H7 (cell line): Measurements from ENCODE around the gene USP7. TPM values are rescaled to one million over a fixed set of nuclear protein-coding genes. Genes with fewer than 3 reads are reported as not detected.

ENCODE experiments used
- DNase-seq: peaks from one replicate; pipeline ENCODE4 v3.0.0; 2012
- H3K27me3 ChIP-seq: 2 replicates; pipeline ENCODE4 v1.6.0; 2011; ENCODE audit warnings: mild to moderate bottlenecking, low read length; ENCODE audit not compliant: control insufficient read depth, insufficient read depth
- H3K36me3 ChIP-seq: replicated peaks from 2 replicates; pipeline ENCODE4 v1.5.1; 2011; ENCODE audit warnings: low read length; ENCODE audit not compliant: control insufficient read depth, insufficient read depth
- H3K4me3 ChIP-seq: 2 replicates; pipeline ENCODE4 v1.5.1; 2011; ENCODE audit warnings: low read depth, mild to moderate bottlenecking, control low read depth, low read length, moderate library complexity; ENCODE audit not compliant: insufficient read depth
- total RNA-seq: library from RNA; depleted of rRNA; stranded (reverse); fragments of >200 nt; shearing (Covaris generic); gene quantifications from 2 replicates; pipeline ENCODE4 v1.2.3, GENCODE V29; 2014; rRNA removed

The USP7 gene
- 63.6 and 80.7 TPM in 2 replicates for total RNA-seq

DNA sequence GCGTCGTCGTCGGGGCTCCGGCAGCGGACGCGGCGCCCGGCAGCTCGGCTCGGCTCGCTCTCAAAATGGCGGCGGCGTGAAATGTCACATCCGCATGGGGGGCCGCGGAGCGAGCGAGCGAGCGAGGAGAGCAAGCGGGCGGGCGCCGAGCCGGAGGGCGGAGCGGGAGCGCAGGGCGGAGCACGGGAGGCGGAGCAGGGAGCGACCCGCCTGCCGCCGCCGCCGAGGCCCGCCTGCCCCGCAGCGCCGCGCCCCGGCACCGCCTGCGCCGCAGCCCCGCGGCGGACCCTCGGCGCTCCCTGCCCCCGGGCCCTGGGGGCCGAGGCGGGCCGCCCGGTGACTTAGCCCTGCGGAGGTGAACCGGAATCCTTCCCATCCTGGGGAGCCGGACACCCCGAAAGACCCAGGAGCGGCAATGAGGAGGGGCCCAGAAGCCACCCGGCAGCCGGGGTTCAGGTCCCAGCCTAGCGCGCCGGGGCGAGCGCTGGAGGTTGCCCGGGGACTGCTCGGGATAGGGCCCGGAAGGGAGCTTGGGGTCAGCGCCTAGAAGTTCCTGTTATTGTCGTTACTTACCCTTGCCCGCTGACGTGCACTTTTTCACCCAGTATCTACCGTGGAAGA lies at the start of gene USP7:
Gene USP7, minus strand, starts transcription at position 86 of the 621 bp plus-strand sequence. CDS start 621 bp downstream, outside the sequence.
- Histone ChIP-seq H3K27me3 (peaks cover 2% of the 10 kb centered on the region; the same call in 1 of the 2 replicates), H3K36me3 (no peaks in the 10 kb centered on the region), H3K4me3 (peak within 1 kb of the TSS; percentile 89)
- peak; percentile 97 for DNase-seq

GRCh38 chr16:9013508-9013864 lies 49.8 kb upstream of the USP7 start:
- Histone ChIP-seq H3K4me3 (no peak overlapping the region), H3K27me3 (no peaks in the 10 kb centered on the region), H3K36me3 (no peaks in the 10 kb centered on the region)
- no peak for DNase-seq

GRCh38 chr16:9012848-9013507 lies 49.3 kb upstream of the USP7 start:
- no peaks in the 10 kb centered on the region for H3K27me3 ChIP-seq
- H3K4me3 ChIP-seq = no peak overlapping the region
- DNase-seq = peak; percentile 94
- no peaks in the 10 kb centered on the region for H3K36me3 ChIP-seq

GRCh38 chr16:9012330-9012729 lies 48.6 kb upstream of the USP7 start:
- no peaks in the 10 kb centered on the region for H3K36me3 ChIP-seq
- DNase-seq = no peak
- no peak overlapping the region for H3K4me3 ChIP-seq
- H3K27me3 ChIP-seq = no peaks in the 10 kb centered on the region

GRCh38 chr16:9008601-9009260 lies 45.0 kb upstream of the USP7 start:
- Histone ChIP-seq H3K27me3 (no peaks in the 10 kb centered on the region), H3K4me3 (no peak overlapping the region), H3K36me3 (no peaks in the 10 kb centered on the region)
- DNase-seq = peak; percentile 95

DNA sequence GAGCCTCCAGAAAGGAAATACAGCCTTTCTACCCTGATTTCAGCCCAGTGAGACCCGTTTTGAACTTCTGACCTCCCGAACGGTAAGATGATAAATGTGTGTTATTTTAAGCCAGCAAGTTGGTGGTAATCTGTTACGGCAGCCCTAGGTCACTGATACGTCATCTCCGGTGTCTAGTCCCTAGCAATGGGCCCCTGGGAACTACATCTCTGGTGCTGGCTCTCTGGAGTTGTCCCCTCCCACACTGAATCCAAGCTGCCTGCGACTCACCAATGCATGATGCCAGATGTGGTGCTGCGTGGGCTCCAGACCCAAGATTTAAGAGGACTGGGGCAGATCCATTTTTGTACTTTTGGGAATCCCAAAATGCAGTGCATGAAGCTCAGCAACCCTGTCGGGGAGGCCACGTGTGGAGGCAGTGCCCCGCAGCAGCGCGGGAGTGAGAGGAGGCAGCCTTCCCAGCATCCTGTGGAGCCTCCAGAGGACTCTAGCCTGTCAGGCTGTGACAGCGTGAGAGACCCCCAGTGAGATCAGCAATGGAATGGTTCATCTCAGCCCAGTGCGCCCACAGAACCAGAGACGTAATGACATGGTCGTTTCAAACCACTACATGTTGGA lies 43.6 kb upstream of the USP7 start:
- no peaks in the 10 kb centered on the region for H3K36me3 ChIP-seq
- H3K27me3 ChIP-seq = no peaks in the 10 kb centered on the region
- no peak overlapping the region for H3K4me3 ChIP-seq
- DNase-seq = peak; percentile 10

DNA sequence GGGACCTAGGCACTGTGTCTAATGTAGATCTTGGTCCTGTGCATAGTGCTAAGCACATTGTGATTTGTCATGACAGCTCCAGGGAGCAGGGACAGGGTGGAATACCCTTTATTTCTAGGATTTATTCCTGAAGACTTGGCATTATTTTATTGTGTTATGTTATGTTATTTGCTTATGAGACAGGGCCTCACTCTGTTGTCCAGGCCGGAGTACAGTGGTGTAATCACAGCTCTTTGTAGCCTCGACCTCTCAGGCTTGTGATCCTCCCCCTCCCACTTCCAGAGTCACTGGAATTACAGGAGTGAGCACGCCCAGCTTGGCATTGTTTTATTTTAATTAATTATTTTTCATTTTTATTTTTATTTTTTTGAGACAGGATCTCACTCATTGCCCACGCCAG lies 40.5 kb upstream of the USP7 start:
- Histone ChIP-seq H3K4me3 (no peak overlapping the region), H3K27me3 (no peaks in the 10 kb centered on the region), H3K36me3 (no peaks in the 10 kb centered on the region)
- DNase-seq = peak; percentile 1

- Histone ChIP-seq H3K27me3 (no peaks in the 10 kb centered on the region), H3K36me3 (no peaks in the 10 kb centered on the region), H3K4me3 (no peak overlapping the region)
- no peak for DNase-seq
Observed at GRCh38 chr16:9003763-9004162, 40.1 kb upstream of the USP7 start.

- Histone ChIP-seq H3K4me3 (no peak overlapping the region), H3K36me3 (no peaks in the 10 kb centered on the region), H3K27me3 (no peaks in the 10 kb centered on the region)
- peak; percentile 2 for DNase-seq
Observed at GRCh38 chr16:9003322-9003721, 39.6 kb upstream of the USP7 start.

GRCh38 chr16:9002042-9002441 lies 38.3 kb upstream of the USP7 start:
- peak; percentile 4 for DNase-seq
- no peaks in the 10 kb centered on the region for H3K36me3 ChIP-seq
- no peak overlapping the region for H3K4me3 ChIP-seq
- H3K27me3 ChIP-seq = no peaks in the 10 kb centered on the region

- no peak overlapping the region for H3K4me3 ChIP-seq
- no peaks in the 10 kb centered on the region for H3K36me3 ChIP-seq
- no peak for DNase-seq
- no peaks in the 10 kb centered on the region for H3K27me3 ChIP-seq
Observed at GRCh38 chr16:9000664-9001063, 37.0 kb upstream of the USP7 start.

DNA sequence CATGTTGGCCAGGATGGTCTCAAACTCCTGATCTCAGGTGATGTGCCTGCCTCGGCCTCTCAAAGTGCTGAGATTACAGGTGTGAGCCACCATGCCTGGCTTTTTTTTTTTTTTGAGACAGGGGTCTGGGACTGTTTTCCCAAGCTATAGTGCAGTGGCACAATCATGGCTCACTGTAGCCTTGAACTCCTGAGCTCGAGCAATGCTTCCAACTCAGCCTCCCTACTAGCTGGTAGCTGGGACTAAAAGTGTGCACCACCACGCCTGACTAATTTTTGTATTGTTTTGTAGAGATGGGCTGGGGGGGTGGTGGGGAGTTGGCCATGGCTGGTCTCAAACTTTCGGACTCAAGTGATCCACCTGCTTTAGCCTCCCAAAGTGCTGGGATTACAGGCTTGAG lies 36.1 kb upstream of the USP7 start:
- Histone ChIP-seq H3K27me3 (no peaks in the 10 kb centered on the region), H3K36me3 (no peaks in the 10 kb centered on the region), H3K4me3 (no peak overlapping the region)
- no peak for DNase-seq

GRCh38 chr16:8998108-8998507 lies 34.4 kb upstream of the USP7 start:
- no peaks in the 10 kb centered on the region for H3K27me3 ChIP-seq
- no peaks in the 10 kb centered on the region for H3K36me3 ChIP-seq
- DNase-seq = peak; percentile 5
- no peak overlapping the region for H3K4me3 ChIP-seq

- DNase-seq = peak; percentile 81
- no peak overlapping the region for H3K4me3 ChIP-seq
Observed at GRCh38 chr16:8996891-8997290, 33.2 kb upstream of the USP7 start.

GRCh38 chr16:8990445-8990844 lies 26.7 kb upstream of the USP7 start:
- H3K27me3 ChIP-seq = no peaks in the 10 kb centered on the region
- no peak overlapping the region for H3K4me3 ChIP-seq
- H3K36me3 ChIP-seq = no peaks in the 10 kb centered on the region
- DNase-seq = peak; percentile 18

More at GRCh38 chr16:8996891-8997290, 33.2 kb upstream of the USP7 start:
- H3K36me3 ChIP-seq = no peaks in the 10 kb centered on the region
- no peaks in the 10 kb centered on the region for H3K27me3 ChIP-seq
